Fibroblast of pulmonary artery (primary cell): ENCODE measurements around the gene PDPK1.
A peak's percentile ranks its signal among the peaks of the same experiment; 100 is the strongest.
"Not testable (repeated sequence)": the region's sequence is repeated elsewhere in the genome, so short reads cannot be mapped to it uniquely, and the experiment has no call there.

Experiments used
- DNase-seq: peaks from one replicate; pipeline ENCODE4 v3.0.0-alpha.2; 2010; ENCODE audit warnings: low read depth
- H3K4me3 ChIP-seq: replicated peaks from 2 replicates; pipeline ENCODE4 v1.5.1; 2011; ENCODE audit warnings: low read depth, mild to moderate bottlenecking, control low read depth, low read length, moderate library complexity
- TF ChIP-seq, protein P1 (sequence below): IDR thresholded peaks from 2 replicates; pipeline ENCODE4 v1.5.1; 2011; ENCODE audit warnings: mild to moderate bottlenecking, control low read depth, low read length, inconsistent platforms; ENCODE audit errors: missing control alignments

PDPK1 gene

GRCh38 chr16:2531371-2531695, 6.5 kb upstream of the PDPK1 start, which contains the start of gene CEMP1:
CEMP1 (minus strand) TSS chr16:2531408; CDS start chr16:2531073, 335 bp downstream.
- no peak for DNase-seq
- H3K4me3 ChIP-seq: peak within 1 kb of the TSS; percentile 65
- TF ChIP-seq, protein P1, sequence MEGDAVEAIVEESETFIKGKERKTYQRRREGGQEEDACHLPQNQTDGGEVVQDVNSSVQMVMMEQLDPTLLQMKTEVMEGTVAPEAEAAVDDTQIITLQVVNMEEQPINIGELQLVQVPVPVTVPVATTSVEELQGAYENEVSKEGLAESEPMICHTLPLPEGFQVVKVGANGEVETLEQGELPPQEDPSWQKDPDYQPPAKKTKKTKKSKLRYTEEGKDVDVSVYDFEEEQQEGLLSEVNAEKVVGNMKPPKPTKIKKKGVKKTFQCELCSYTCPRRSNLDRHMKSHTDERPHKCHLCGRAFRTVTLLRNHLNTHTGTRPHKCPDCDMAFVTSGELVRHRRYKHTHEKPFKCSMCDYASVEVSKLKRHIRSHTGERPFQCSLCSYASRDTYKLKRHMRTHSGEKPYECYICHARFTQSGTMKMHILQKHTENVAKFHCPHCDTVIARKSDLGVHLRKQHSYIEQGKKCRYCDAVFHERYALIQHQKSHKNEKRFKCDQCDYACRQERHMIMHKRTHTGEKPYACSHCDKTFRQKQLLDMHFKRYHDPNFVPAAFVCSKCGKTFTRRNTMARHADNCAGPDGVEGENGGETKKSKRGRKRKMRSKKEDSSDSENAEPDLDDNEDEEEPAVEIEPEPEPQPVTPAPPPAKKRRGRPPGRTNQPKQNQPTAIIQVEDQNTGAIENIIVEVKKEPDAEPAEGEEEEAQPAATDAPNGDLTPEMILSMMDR: no peak

- TF ChIP-seq, protein P1: no peak
- H3K4me3 ChIP-seq: peak overlapping the region; percentile 65
- peak; percentile 97 for DNase-seq
Measured at GRCh38 chr16:2531696-2532493, 5.9 kb upstream of the PDPK1 start.

DNA sequence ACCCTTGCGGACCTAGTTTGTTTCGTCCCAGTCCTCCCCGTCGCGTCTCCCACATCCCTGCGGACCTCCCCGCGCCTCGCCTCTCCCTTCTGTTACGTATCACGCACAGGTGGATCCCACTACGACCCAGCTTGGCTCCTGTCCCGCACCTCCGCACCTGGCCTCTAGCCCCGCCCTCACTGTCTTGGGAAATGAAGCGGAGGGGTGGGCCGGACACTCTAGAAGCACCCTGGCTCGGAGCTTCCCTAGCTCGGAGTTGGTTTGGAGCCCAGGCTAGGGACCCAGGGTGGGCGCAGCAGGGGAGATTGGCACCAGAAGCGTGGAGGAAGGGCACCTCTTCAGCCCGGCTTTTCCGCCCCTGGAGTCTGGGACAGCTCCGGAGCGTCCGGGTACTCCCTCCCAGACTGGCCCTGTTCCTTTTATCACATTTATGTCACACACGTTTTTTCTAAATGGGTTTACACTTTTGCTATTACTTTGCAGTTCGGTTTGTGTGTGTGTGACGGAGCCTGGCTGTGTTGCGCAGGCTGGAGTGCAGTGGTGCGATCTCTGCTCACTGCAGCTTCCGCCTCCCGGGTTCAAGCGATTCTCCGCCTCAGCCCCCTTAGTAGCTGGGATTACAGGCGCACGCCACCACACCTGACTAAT, 5.2 kb upstream of the PDPK1 start:
- peak; percentile 53 for DNase-seq
- TF ChIP-seq, protein P1: no peak
- H3K4me3 ChIP-seq: peak overlapping the region; percentile 65

- H3K4me3 ChIP-seq: peak overlapping the region; percentile 65
- DNase-seq: not testable (repeated sequence)
Measured at GRCh38 chr16:2533142-2533755, 4.6 kb upstream of the PDPK1 start.

DNA sequence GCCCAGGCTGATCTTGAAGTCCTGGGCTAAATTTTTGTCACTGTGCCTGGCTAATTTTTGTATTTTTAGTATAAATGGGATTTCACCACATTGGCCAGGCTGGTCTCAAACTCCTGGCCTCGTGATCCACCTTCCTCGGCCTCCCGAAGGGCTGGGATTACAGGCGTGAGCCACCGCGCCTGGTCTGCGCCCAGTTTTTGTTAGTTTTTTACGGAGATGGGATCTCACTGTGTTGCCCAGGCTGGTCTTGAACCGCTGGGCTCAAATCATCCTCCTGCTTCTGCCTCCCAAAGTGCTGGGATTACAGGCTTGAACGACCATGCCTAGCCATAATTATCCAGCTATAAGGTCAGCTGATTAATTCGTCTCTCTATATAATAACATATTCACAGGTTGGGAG, 3.9 kb upstream of the PDPK1 start:
- H3K4me3 ChIP-seq: no peak overlapping the region
- DNase-seq: no peak
- TF ChIP-seq, protein P1: no peak

GRCh38 chr16:2534335-2534734, 3.5 kb upstream of the PDPK1 start:
- H3K4me3 ChIP-seq, DNase-seq: not testable (repeated sequence)

DNA sequence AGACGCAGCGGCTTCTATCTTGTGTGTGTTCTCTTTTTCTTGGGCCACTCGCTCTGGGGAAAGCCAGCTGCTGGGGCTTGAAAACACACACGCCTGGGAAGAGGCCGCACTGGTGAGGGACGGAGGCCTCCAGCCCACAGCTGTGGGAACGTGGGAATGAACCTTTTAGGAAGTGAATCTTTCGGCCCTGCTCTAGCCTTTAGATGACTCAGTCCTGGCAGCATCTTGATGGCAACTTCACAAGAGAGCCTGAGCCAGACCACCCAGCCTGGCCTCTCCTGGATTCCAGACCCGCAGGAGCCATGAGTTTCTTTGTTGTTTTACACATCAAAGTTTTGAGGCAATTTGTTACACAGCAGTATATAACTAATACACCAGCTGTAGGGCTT, 2.2 kb upstream of the PDPK1 start:
- TF ChIP-seq, protein P1: no peak
- no peak overlapping the region for H3K4me3 ChIP-seq
- peak; percentile 70 for DNase-seq

DNA sequence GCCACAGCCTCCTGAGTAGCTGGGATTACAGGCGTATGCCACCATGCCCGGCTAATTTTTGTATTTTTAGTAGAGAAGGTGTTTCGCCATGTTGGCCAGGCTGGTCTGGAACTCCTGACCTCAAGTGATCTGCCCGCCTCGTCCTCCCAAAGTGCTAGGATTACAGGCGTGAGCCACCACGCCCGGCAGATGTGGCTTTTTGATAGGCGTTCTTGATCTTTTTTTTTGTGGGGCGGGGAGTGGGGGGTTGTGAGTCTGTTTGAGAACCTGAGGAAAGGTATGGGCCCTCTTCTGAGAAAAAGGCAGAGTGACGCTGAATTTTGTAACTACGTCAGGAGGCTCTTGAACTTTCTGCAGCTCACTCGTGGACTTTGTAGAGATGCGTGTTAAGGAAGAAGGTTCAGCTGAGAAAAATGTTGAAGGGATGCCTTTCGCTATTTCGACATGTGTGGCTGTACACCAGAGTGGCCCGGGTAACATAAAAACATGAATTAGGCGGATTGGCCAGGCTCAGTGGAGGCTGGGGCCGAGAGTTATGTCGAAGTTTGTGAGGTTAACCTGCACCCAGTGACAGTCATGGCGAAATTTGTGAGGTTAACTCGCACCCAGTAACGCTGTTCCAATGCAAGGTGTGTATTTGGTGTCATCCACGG, 1.5 kb downstream of the PDPK1 start:
- H3K4me3 ChIP-seq: peak overlapping the region; percentile 59
- DNase-seq: not testable (repeated sequence)
